ENCODE results near the gene ANKRD13B.

ANKRD13B gene

GRCh38 chr17:29663155-29663554 is 70.2 kb downstream of the ANKRD13B start:
- no peaks in the 10 kb centered on the region for H3K9me3 ChIP-seq (ENCODE audit: control insufficient read depth, low read length)
- no peaks in the 10 kb centered on the region for H3K36me3 ChIP-seq (ENCODE audit: control insufficient read depth, insufficient read depth, low read length)
- peaks cover 13% of the 10 kb centered on the region for H3K4me1 ChIP-seq
- no peak overlapping the region for H3K4me3 ChIP-seq (ENCODE audit: low read depth, low read length)
- no peak overlapping the region for H2AFZ ChIP-seq
- no peak overlapping the region for H3K27ac ChIP-seq
- no peaks in the 10 kb centered on the region for H3K27me3 ChIP-seq (ENCODE audit: control insufficient read depth, insufficient read depth, low read length)
- H3K4me2 ChIP-seq (ENCODE audit: low read length), result peak overlapping the region; percentile 53
- TF ChIP-seq, protein P1, sequence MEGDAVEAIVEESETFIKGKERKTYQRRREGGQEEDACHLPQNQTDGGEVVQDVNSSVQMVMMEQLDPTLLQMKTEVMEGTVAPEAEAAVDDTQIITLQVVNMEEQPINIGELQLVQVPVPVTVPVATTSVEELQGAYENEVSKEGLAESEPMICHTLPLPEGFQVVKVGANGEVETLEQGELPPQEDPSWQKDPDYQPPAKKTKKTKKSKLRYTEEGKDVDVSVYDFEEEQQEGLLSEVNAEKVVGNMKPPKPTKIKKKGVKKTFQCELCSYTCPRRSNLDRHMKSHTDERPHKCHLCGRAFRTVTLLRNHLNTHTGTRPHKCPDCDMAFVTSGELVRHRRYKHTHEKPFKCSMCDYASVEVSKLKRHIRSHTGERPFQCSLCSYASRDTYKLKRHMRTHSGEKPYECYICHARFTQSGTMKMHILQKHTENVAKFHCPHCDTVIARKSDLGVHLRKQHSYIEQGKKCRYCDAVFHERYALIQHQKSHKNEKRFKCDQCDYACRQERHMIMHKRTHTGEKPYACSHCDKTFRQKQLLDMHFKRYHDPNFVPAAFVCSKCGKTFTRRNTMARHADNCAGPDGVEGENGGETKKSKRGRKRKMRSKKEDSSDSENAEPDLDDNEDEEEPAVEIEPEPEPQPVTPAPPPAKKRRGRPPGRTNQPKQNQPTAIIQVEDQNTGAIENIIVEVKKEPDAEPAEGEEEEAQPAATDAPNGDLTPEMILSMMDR (IDR thresholded peaks at IDR 0.05), result no peak
- no peaks in the 10 kb centered on the region for H3K79me2 ChIP-seq
- H3K9ac ChIP-seq, result no peak overlapping the region

All from parathyroid adenoma (tissue), 2 donors.